Tongue (tissue), 2 donors: ENCODE data around the gene TLE4. TPM values are rescaled to one million over a fixed set of nuclear protein-coding genes. Genes with fewer than 3 reads are reported as not detected.
"Not testable (repeated sequence)": the region's sequence is repeated elsewhere in the genome, so short reads cannot be mapped to it uniquely, and the experiment has no call there.

Source experiments
- DNase-seq: peaks from one replicate; pipeline ENCODE4 v3.0.0-alpha.2; 2015
- total RNA-seq: library from RNA; depleted of rRNA; stranded (reverse); fragments of >200 nt; gene quantifications from one replicate; pipeline ENCODE4 v1.2.3, GENCODE V29; 2014

The TLE4 gene
- total RNA-seq, 1 donor from 2014 or later = 27.8 TPM

GRCh38 chr9:79741381-79741780, 169.6 kb downstream of the TLE4 start:
- peak; percentile 49 for DNase-seq

- DNase-seq = peak; percentile 93
Measured at GRCh38 chr9:79742110-79742721, 170.5 kb downstream of the TLE4 start.

DNA sequence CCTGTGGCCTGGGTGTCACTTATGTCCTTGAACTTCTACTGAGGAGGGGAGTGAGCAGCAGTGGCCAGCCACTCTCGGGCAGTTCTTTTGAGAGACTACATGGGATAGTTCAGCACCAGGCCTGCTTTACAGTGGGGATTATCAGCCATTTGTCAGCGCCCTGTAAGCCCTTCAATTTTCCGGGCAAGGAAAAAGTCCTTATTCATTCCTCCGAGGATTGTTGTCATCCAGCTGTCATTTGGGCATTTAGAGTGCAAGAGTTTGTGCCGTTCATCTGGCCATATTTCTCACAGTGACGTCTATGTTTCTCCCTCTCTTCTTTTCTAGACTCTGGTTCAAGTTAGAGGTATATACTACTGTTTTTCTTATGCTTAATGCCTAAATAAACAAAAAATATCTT, 172.8 kb downstream of the TLE4 start:
- DNase-seq = peak; percentile 61

DNA sequence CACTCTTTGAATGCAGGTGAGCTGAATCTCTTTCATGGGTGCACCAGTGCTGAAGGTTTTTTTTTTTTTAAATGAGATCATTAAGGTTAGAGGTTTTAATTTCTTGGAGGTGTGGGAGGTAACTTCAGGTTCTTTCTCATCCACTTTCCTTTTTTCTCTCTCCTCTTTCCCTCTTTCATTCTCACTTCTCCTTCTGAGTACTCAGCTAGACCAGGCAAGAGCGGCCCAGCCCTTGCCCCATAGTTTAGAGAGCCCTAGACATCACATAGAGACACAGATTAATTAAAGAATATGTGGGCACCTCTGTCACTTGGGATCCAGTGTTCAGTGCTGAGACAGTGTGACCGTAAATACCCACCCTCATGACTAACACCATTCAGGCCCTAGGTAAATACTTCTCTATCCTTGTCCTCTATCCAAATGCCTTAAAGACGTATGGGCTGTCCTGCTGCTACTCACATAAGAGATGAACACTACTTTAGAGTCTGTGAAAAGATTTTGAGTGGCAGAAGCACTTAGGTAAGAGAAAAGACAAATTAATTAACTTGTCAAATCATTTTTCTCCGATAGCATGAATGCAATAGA, 174.1 kb downstream of the TLE4 start:
- DNase-seq = no peak

- DNase-seq = not testable (repeated sequence)
Measured at GRCh38 chr9:79751895-79752466, 180.2 kb downstream of the TLE4 start.

- DNase-seq = no peak
Measured at GRCh38 chr9:79756414-79756813, 184.6 kb downstream of the TLE4 start.

- DNase-seq = no peak
Measured at GRCh38 chr9:79757074-79757473, 185.3 kb downstream of the TLE4 start.

DNA sequence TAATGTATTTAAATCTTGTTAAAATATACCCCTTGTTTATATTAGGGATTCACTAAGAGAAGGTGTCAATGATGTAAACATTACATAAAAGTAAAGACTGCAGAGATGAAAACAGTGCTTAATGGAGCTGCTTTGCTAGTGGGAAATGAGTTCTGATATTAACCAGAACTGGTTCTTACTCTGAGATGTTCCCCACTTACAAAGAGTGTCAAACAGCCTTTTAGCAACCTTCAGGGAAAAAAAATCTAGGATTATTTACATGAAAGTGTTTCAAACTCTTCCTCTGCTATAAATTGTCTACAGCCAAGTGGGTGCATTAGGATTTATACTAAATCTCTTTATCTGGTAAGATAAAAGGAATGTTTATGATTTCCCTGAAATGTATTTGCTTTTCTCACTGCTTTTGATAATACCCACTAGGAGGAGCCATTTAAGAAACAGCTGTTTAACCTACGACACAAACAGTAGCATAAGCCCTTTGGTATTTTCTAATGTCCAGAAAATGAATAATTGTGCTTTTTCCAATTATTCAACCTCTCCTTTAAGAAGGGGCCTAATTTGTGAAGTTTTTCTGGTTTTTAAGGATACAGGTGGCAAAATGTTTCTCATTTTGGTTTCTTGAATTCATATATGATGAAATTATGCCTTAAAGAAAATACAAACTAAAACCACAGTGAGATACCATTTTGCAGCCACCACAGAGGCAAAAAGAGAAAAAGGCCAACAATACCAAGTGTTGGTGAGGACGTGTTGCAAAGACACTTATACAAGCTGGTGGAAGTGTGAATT, 186.3 kb downstream of the TLE4 start:
- DNase-seq = no peak

DNA sequence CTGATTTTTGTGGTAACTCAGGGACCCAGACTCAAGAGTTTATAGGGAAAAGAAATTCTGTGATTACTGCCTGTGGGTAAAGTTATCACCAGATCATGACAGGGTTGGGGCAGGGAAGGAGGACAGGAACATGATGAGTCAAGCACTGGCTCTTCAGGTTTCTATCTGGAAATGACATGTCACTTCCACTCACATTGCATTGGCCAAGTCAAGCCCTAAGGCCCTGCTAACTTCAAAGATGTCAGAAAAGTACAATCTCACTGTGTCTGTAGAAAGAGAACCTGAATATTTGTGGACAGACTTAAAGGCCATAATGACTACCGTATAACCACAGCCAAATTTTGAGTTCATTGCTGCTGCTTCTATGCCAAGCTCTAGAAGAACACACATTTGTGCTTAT, 187.7 kb downstream of the TLE4 start:
- DNase-seq = no peak

DNA sequence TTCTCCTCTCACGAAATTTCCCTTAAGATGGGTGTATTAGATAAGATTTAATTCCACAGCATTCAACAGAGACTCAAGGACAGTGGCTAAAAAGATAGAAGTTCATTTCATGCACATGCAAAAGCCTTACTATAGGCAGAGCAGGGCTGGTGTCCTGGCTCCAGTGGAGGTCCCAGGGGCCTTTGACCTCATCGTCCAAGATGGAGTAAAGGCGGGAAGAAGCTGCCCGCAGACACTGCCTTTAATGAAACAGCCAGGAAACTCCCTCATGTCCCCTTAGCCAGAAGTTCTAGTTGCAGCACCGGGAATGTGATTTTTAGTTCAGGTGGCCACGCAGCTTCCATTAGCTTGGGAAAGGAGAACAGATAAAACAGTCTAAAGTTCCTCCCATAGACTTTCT, 190.3 kb downstream of the TLE4 start:
- DNase-seq = no peak

DNA sequence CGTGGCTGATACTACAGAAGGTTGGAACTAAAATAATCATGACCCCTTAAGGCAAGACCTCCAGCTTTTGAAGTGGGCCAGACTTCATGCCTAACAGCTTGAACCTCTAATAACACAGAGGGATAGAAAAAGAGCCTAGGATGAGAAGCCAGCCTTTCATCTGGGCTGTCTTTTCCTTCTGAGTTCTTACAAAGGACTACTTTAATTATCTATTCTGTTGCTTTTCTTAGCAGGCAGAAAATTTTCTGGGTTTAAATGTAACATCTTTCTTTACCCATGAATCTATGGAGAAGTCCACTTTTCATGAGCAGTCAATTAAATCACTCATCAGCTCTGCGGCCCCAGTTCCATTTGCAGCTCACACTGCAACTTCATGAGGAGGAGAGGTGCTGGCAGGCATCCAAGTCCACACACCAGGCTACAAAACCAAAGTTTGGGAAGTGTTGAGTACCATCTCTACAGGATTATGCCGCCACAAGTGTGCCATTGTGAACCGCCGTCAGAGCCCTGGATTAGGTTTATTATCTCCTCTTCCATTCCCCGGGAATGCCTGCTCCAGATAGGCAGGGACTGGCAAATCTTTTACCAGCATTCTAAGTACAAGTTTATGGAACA, 192.0 kb downstream of the TLE4 start:
- no peak for DNase-seq

DNA sequence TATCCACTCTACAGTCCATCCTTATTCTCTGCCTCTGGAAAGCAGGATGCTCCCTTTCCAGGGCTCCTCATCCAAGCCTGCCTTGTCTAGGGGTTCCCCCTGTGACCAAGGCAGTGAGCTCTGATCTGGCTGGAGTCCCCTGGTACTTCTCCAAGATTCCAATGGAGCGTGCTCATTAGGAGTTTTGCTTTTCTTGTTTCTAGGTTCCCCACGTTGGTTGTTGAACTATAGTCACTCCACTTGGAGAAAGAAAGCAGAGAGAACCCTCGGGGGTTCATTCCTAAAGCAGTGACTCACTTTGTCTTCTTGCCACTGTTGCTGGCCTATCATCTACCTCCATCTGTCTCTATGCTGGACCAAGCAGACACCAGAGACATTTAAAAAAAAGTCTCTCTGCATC, 192.6 kb downstream of the TLE4 start:
- DNase-seq = peak; percentile 62

- DNase-seq = no peak
Measured at GRCh38 chr9:79765466-79765865, 193.7 kb downstream of the TLE4 start.

GRCh38 chr9:79766091-79766490, 194.3 kb downstream of the TLE4 start:
- DNase-seq = no peak

DNA sequence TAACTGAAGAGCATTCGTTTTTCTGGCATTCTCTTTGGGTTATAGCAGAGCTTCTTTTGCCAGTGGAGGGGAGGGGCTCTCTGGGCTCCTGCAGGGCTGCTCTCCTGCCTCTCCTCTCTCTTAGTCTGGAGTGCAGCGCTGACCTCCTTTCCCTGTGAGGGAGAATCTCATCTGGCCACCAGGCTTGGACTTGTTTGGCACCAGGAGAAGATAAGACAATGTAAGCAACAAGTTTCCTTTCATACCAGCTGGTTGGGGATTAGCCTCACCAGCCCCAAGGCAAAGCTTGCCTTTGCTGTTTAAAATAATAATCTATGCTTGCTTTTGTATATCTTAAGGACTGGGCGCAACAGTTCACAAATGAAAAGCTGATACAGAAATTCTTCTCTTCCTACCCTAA, 196.4 kb downstream of the TLE4 start:
- DNase-seq = peak; percentile 18

- no peak for DNase-seq
Measured at GRCh38 chr9:79769476-79770275, 197.9 kb downstream of the TLE4 start.

DNA sequence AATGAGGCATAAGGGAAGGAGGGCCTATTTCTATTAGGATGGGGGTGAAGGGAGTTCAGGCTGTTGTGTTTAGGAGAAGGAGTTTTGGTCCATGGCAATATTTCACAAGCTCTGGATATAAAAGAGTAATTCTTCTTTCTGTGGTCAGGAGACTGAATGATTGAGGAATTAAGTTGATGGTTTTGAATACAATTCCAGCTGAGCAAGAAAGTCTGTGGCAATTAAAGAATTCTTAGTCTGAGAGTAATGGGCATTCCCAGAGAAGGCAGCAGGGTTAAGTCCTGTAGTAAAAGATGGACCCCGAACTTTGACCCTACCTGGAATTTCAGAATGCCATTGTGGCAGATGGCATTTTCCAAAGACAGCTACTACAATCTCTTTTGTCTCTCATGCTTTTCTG, 202.6 kb downstream of the TLE4 start:
- DNase-seq = no peak
